NOMO-1 (cell line): ENCODE data around the gene C16orf89.
"Not testable (repeated sequence)": the region's sequence is repeated elsewhere in the genome, so short reads cannot be mapped to it uniquely, and the experiment has no call there.

ENCODE experiments used
- DNase-seq, 2 experiments: peaks; one replicate each; lab custom pipeline; 2025; ENCODE audit not compliant: unreplicated experiment in 2 of 2; lab: John Stamatoyannopoulos, UW

C16orf89 gene

DNA sequence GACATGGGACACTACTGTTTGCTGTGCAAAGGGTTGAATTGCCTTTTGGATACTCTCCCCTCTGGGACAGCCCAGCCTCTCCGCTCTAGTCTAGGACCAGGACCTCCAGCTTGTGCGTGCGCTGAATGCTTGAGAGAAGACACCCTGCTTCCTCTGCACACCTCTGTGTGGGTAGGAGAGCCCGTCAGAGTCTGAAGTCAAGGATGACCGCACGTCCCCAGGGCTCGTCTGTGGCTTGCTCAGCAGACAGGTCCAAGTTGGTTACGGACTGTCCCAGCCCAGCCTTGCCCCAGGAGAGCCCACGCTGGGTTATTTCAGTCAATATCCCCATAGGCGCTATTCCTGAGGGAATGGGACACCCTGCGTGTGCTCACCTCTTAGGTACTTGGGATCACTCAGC is 3.7 kb downstream of the C16orf89 start:
- DNase-seq, result no peak

- no peak for DNase-seq
Measured at GRCh38 chr16:5060073-5060641, 5.6 kb downstream of the C16orf89 start.

DNA sequence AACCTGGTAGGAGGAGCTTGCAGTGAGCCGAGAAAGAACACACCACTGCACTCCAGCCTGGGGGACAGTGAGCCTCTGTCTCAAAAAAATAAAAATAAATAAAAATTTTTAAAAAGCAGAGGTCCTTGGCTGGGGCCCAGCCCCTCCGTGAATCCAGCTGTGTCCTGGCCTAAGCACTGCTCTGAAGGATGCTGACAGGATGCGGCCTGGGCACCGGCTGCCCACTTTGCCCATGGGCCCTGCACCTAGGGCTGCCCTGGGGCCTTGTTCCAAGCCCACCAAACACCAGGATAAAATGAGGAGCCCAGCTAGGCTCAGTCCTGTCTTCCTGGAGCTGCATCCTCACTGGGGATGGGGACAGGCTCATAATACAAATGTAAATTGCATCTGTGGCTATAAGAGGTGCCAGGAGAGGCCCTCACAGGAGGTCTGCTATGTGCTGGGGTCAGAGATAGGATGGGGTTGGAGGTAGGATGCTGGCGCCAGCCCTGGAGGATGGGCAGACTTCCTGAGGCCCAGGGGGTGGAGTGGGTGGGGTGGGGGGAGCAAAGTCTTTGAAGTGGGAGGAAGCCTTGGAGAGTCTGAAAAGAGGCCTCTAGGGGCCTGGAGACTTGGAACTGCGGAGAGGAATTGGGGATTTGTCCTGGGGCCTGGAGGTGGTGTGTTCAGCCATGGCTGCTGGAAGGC is 6.2 kb downstream of the C16orf89 start:
- no peak for DNase-seq

DNA sequence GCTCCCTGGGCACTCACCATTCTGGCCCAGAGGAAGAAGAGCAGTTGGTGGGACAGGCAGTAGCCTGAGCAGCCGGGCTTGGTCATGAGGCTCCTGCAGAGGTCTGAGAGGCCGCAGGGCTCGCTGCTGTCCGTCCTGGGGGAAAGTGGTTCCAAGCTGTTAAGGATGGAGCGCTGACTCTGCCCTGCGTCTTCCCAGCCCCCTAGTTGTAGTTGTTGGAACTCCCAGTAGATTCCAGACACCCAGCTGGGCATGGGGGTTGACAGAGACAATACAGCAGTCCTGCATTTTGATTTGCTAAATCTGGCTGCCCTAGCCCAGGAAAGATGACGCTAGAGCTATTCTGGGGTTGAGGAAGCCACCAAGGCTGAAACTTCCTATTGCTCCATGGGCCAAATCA is 7.3 kb downstream of the C16orf89 start:
- DNase-seq, result no peak

DNA sequence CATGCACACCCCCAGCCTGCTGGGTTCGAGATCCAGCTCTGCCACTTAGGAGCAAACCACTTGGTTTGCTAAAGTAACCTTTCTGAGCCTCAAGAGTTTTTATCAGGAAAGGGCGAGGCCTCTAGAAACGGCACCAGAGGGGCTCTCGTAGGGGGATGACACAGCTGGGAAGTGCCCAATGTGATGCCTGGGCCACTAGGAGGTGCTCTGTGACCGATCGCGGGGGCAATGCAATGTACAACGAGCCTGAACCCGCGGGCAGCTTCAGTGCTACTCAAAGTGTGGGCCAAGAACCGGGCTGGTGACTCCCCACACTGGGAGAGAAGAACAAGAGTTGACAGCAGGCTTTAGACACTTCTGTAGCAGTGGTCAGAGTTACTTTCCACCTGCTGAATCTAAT is 9.4 kb downstream of the C16orf89 start:
- peak; percentile 19 to 42 for DNase-seq

DNA sequence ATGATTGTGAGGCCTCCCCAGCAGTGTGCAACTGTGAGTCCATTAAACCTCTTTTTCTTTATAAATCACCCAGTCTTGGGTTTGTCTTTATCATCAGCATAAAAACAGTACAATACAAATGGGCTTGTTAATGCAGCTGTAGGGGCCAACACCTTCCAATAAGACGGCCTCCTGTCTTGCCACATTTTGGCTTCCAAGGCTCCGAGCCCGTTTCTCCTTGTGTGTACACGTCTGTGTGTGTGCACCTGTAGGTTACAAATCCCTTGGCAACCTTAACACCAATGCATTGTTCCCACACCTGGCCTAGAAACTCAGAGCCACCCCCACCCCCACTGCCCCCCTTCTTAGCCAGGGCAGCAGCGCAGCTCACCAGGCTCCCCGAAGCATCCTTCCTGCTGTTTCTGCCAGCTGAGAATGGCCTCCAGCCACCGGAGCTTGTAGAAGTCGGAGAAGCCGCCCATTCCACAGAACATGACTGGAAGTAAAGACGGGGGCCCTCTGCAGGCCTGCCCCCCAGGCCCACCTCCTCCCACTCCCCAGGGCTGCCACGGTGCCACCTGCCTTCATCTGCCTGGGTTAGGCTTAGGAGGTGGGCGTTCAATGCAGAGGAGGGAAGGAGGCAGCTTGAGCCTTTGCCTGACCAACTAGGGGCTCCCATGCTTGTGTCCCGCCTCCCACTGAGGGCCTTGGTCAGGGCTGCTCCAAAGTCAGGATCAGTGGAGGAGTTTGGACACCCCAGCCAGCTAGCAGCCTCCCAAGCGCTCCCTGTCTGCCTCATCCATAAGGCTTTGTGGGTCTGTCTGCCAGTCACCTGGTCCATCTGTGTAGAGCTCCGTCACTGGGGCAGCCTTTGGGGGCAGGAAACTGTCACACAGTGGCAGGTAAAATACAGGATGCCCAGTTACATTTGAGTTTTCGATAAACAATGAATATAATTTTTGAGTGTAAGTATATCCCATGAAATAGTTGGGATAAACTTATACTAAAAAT is 10.6 kb downstream of the C16orf89 start:
- no peak for DNase-seq

DNA sequence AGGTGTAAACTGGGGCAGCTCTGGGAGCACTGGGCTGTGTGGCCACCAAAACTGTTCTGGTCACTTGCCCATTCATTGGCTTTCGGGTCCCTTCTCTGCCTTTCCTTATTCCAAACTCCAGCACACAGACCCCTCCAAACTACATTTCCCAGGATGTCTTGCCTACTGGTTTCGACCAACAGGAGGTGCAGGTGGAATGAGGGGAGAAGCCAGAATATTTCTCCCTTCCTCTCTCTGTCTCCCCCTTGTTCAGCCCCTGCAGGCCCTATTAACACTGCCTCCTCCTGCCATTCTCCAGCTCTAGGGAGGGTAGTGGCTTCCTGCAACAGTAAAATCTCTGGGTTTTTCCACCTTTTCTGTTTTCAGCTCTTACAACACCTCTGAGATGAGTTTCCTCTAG is 18.8 kb downstream of the C16orf89 start:
- no peak for DNase-seq

GRCh38 chr16:5045499-5046115 is 20.1 kb downstream of the C16orf89 start:
- DNase-seq, result no peak

GRCh38 chr16:5044581-5044980 is 21.2 kb downstream of the C16orf89 start:
- DNase-seq, result not testable (repeated sequence)

GRCh38 chr16:5044011-5044540 is 21.7 kb downstream of the C16orf89 start:
- no peak for DNase-seq

DNA sequence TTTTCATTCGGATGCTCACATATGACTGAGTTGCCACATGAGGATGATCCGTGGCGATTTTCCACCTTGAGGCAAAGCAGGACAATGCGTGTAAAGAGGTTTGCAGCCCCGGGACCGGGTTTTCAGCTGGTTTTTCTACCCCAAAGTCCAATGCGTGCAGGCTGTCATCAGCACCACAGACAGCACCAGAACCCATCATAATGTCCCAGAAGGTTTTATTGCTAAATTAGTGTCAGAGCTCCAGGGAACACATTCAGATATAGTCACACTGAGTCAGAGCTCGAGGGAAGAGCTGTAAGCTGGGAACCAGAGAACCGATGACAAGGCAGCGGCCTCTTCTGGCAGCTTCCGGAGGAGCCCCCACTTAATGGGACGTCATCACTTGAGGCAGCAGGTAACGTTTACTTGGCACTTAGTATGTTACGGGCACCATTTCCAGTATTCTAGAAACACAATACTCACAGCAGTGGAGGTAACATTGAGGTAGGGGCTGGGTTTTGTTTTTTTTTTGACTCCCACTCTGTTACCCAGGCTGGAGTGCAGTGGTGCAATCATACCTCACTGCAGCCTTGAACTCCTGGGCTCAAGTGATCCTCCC is 23.1 kb downstream of the C16orf89 start:
- DNase-seq, result no peak

GRCh38 chr16:5041600-5042133 is 24.1 kb downstream of the C16orf89 start:
- DNase-seq, result no peak

DNA sequence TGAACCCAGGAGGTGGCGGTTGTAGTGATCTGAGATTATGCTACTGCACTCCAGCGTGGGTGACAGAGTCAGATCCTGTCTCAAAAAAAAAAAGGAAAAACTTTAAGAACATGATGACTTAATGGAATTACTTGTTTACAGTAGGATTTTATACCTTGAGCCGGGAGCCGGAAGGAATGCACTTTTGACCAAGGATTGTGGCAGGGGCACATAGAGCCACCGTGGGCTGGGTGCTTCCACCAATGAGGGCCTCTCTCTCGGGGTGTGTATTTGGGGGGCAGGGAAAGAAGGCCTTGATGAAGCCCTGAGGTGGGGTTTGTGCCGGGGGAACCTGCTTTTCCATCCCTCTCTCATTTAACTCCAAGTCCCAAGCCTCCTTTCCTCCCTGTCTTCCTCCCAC is 25.3 kb downstream of the C16orf89 start:
- DNase-seq, result no peak

DNA sequence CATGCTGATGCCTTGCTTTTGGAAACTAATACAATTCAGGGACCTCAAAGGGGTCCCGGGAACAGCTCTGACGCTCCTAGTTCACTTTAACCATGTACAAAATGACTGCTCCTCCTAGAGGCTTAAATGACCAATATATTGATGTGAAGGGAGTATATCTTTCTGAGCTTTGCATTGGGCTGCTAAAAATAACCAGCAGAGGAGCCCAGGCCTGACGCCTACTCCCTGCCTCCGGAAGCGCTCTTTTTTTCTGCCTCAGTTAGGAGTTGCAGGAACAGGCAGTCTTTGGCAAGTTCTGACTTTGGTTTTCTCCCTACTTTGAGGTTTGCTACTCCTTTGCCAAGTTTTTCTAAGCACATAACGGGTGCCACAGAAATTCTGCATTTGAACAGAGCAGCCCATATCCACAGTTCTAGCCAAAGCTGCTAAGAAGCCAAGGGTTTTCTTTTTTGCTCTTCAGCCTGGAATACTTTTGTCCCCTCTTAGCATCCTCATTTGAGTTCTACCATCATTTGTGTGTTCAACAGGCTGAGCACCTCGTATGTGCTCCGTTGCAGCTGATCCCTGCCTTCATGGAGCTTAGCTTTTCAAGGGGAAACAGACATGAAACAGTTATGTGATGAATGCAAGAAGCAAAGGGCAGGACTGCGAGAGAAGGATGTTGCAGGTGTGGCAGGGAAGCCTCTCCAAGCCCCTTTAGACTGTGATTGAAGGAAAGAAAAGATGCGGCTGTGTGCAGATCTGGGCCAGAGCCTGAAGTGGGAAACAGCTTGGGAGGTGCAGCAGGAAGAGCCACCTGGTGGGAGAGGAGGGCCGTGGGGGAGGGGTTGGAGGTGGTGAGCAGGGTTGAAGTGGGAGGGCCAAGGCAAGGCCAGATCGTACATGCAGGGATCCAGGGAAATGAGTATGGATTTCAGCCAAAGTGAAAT is 29.3 kb downstream of the C16orf89 start:
- DNase-seq, result no peak

- DNase-seq, result no peak
Measured at GRCh38 chr16:5035909-5036227, 29.9 kb downstream of the C16orf89 start.

DNA sequence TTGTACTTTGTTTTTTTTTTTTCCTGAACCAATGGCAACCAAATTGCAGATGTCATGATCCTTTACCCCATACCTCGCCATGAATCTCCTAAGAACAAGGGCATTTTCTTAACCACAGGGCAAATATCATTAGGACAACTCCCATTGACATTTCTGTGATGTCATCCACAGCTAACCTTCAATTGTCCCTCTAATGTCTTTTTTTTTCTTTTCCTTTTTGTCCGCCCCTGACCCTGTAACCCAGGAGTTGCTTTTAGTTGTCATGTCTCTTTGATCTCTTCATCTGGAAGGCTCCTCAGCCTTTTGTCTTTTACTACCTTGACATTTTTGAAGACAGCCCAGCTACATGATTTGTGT is 31.6 kb downstream of the C16orf89 start:
- DNase-seq, result no peak

DNA sequence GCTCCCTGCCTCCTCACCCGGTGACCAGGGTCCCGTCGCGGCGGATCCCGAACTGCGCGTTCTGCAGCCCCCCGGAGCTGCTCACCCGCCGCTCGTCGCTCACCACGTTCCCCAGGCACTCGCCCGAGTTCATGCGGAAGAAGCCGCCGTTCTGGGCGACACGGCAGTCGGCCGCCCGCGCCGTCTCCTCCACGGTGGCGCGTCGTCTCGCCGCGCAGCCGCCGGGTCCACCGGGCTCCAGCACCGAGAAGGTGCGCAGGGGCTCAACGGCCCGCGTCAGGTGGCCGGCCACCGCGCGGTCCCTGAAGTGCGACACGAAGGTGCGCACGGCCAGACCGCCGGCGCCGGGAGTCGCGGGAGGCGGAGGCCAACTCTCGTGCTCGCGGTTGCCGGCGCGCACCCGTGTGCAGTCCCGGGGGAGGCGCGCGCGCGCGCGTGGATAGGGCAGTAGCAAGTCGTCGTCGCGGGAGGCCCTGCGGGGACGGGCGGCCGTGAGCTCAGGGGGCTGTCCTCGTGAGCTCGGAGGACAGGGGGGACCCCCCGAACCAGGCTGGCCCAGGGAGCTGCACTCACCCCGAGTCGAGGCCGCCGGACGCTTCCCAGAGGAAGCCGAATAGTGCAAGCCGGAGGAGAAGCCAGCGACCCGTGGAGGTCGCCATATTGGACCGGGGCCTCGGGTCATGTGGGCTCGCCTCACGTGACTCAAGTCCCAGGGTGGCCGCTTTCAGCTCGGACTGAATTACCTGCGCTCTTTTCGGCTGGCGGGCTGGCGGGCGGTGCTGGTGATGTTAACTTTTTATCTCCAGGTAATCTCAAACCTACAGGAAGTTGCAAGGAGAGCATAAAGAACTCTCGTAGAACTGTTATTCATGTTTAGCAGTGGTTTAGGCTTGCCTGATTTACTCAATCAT is 32.2 kb downstream of the C16orf89 start, which contains the start of gene NAGPA:
TSS of gene NAGPA (minus strand) at position 680 of the 911 bp plus-strand sequence. CDS start at position 659, 21 bp downstream.
- peak; percentile 49 to 57 for DNase-seq

- no peak for DNase-seq
Measured at GRCh38 chr16:5032748-5033167, 33.0 kb downstream of the C16orf89 start.
